GM19452 (cell line): ENCODE data around the gene SMIM35.

Experiments
- ATAC-seq: cut with Tn5 transposase; IDR thresholded peaks from one replicate; pipeline ENCODE4 v1.9.1; 2021; ENCODE audit not compliant: unreplicated experiment

The SMIM35 gene

GRCh38 chr11:118046051-118046963 is 40.5 kb downstream of the SMIM35 start:
- ATAC-seq: no peak

- no peak for ATAC-seq
These were observed 41.6 kb downstream of the SMIM35 start for GRCh38 chr11:118045191-118045590.

DNA sequence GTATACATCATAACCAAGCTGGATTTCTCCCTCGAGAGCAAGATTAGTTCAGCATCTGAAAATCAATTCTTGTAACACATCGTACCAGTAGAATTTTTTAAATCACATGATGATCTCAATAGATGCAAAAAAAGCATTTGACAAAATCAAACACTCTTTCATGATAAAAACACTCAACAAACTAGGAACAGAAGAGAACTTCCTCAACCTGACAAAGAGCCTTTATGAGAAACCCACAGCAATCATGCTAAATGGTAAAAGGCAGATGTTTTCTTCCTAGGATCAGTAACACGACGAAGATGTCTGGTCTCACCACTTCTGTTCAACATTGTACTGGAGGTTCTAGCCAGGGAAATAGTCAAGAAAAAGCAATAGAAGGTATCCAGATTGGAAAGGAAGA is 44.0 kb downstream of the SMIM35 start:
- no peak for ATAC-seq

- no peak for ATAC-seq
These were observed 44.6 kb downstream of the SMIM35 start for GRCh38 chr11:118042141-118042540.

- no peak for ATAC-seq
These were observed 53.3 kb downstream of the SMIM35 start for GRCh38 chr11:118033443-118033842.

DNA sequence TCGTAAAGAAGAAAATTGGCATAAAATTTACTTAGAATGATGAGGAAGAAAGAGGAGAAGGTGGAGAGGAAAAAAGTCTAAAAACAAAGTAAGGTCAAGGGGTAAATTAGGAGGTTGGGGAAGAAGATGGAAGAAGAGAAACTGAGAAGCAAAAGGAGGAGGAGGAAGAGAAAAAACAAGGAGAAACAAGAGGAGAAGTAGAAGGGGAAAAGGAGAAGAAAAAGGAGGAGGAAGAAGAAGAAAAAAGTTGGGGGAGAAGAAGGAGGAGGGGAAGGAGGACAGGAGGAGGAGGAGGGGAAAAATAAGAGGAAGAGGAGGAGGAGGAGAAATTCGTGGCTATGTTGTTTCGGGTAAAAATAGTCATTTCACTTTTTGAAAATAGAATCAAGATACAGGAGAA is 58.1 kb downstream of the SMIM35 start:
- no peak for ATAC-seq

- no peak for ATAC-seq
These were observed 59.1 kb downstream of the SMIM35 start for GRCh38 chr11:118027694-118028093.

DNA sequence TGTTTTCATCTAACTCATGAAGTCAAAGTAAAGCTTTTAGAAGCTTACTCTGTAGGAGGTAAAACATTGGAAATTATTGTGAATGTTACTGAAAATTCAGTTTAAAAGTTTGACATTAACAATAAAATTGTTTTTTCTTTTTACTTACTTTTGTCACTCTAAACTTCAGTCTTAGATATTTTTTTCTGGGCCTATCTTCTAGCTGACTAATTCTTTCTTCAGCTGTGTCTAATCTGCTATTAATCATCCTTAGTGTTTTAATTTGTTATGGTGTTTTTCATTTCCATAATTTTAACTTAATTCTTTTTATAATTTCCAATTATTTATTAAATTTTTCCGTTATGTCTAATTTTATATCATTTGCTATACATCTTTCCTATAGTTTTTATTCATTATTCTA is 65.6 kb downstream of the SMIM35 start:
- no peak for ATAC-seq

DNA sequence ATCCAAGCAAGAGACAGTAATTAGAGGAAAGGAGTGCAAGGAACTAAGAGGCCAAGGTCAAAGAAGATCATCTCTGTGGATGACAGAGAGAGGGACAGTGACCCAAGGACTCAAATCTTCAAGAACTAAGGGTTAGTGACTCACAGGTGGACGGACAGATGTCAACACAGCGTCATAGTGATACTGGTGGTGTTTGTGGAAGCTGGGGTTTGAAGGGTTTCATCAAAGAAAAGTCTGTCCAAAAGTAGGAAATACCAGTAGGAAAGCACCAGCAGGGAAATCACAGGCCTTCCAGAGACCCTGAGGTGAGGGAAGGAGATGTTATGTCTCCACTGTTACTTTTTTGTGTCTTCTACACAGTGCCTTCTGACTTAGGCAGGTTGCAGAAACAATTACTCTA is 68.4 kb downstream of the SMIM35 start:
- no peak for ATAC-seq

- no peak for ATAC-seq
These were observed 69.0 kb downstream of the SMIM35 start for GRCh38 chr11:118017631-118018315.

DNA sequence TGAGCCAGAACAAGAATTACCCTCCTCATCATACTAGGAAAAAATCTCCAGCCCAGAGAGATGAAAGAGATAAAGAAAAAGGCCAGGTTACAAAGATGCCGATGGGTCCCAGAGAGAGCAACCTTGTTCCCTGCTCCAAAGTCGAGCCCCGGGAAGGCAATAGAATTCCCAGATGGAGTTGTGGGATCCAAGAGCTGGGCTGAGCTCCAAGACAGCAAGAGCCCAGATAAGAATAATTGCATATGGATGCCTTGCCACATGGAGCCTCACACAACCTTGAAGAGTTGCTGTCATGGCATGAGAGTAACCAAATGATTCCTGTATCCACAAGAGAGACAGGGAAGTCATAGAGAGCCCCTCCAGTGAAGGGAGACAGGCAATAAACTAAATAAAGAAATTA is 69.7 kb downstream of the SMIM35 start:
- ATAC-seq: no peak

DNA sequence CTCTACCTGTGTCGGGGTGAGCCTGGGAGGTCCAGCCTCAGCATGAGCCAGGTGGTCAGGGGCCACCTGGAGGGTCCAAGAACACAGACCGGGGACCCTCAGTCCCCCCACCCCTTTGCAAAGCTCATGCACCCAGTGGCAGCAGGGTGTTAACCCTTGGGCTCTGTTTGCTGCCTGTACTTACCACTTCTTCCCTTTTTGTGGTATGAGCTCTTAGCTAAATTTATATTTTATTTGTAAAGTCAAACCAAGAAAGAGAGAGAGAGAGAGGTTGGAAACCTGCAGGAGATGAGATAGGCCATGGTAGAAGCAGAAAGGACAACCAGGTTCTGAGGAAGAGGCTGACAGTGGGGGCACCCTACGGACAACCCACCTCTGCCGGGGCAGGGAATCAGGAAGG is 70.7 kb downstream of the SMIM35 start:
- no peak for ATAC-seq

GRCh38 chr11:118015385-118015841 is 71.3 kb downstream of the SMIM35 start:
- ATAC-seq: no peak

DNA sequence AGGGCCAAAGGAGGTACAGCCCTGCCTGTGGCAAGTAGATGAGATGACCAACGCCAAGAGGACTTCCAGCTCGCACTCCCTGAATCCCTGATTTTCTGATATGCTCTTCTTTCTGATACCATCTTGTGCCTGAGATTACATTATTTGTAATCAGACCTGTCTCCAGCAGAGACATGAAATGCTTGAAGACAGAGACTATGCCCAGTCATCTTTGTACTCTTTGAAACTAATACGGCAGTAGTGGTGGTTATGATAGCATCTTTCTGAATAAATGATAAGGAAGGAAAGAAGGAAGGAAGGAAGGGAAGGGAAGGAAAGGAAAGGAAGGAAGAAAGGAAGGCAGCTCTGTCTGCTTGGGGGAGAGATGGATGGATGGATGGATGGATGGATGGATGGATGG is 72.7 kb downstream of the SMIM35 start:
- ATAC-seq: no peak

DNA sequence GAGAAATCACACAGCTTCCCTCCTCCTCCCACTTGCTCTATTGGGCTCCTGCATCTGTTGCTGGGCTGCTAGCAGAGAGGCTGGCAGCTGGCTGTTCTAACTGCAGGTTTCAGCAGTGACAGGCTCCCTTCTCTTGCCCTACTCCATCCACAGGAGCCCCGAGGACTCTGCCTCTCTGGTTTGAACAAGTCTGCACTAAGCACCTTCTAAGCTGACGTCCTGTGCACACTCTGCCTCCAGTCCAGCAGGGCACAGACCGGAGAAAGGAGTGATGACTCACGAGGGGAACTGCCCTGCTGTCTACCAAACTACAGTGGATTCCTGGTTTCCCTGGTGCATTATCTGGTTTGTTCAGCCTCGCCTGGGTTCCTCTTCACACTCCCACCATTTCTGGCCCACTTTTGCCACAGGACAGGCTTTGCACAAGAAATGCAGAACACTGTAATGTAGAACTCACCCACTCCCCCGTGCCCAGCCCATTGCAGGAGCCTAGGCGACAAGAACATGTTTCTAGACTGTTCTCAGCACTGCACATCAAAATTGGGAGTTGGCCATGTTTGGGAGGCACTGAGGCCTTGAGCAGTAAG is 74.6 kb downstream of the SMIM35 start:
- ATAC-seq: no peak

GRCh38 chr11:118010738-118011461 is 75.9 kb downstream of the SMIM35 start:
- peak; percentile 69 for ATAC-seq

- ATAC-seq: no peak
These were observed 76.7 kb downstream of the SMIM35 start for GRCh38 chr11:118009864-118010737.

GRCh38 chr11:118008271-118008911 is 78.4 kb downstream of the SMIM35 start:
- ATAC-seq: no peak

DNA sequence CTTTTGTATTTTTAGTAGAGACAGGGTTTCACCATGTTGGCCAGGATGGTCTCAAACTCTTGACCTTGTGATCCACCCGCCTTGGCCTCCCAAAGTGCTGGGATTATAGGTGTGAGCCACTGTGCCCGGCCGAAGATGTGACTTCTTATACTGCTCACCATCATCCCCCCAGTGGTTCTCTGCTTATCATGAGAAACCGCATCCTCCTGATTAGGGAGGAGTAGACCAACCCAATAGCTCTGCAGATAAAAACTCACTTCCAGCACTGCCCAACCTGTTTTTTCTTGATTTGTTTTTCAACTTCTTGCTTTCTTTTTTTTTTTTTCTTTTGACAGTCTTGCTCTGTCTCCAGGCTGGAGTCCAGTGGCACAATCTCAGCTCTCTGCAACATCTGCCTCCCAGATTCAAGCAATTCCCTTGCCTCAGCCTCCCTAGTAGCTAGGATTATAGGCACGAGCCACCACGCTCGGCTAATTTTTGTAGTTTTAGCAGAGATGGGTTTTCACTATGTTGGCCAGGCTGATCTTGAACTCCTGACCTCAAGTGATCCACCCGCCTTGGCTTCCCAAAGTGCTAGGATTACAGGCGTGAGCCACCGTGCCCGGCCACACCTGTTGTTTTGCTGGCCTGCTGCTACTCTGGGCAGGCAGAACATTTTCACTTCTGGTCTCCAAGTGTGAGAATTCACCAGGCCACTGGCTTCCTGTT is 79.0 kb downstream of the SMIM35 start:
- peak; percentile 45 for ATAC-seq
